IMR-90 (cell line): ENCODE results near the gene LTB4R2.

Experiments used
- CEBPB ChIP-seq: IDR thresholded peaks from 2 replicates; pipeline ENCODE4 v1.6.1; 2012; ENCODE audit warnings: low read depth, low read length, improper control_type of control experiment
- CTCF ChIP-seq: conservative IDR thresholded peaks from 2 replicates; pipeline ENCODE4 v1.5.1; 2012; ENCODE audit warnings: mild to moderate bottlenecking, low read depth, low read length, improper control_type of control experiment
- FOS ChIP-seq: fragments of 150-350 bp; IDR thresholded peaks from 2 replicates; pipeline ENCODE4 v1.6.1; 2016; ENCODE audit warnings: low read depth, low read length
- MAZ ChIP-seq: IDR thresholded peaks from 2 replicates; pipeline ENCODE4 v1.6.1; 2012; ENCODE audit warnings: low read depth, mild to moderate bottlenecking, low read length, improper control_type of control experiment, moderate library complexity, borderline replicate concordance
- POLR2A ChIP-seq: IDR thresholded peaks from 2 replicates; pipeline ENCODE4 v1.6.1; 2012; ENCODE audit warnings: mild to moderate bottlenecking, low read depth, low read length
- RAD21 ChIP-seq: IDR thresholded peaks from 2 replicates; pipeline ENCODE4 v1.6.1; 2012; ENCODE audit warnings: low read length, improper control_type of control experiment
- RFX5 ChIP-seq: IDR thresholded peaks from 2 replicates; pipeline ENCODE4 v1.8.0; 2012; ENCODE audit warnings: low read depth, mild to moderate bottlenecking, low read length, moderate library complexity
- SMC3 ChIP-seq: fragments of 150-350 bp; IDR thresholded peaks from 2 replicates; pipeline ENCODE4 v1.6.1; 2016; ENCODE audit warnings: low read depth, mild to moderate bottlenecking, antibody characterized with exemption, low read length, moderate library complexity

DNA sequence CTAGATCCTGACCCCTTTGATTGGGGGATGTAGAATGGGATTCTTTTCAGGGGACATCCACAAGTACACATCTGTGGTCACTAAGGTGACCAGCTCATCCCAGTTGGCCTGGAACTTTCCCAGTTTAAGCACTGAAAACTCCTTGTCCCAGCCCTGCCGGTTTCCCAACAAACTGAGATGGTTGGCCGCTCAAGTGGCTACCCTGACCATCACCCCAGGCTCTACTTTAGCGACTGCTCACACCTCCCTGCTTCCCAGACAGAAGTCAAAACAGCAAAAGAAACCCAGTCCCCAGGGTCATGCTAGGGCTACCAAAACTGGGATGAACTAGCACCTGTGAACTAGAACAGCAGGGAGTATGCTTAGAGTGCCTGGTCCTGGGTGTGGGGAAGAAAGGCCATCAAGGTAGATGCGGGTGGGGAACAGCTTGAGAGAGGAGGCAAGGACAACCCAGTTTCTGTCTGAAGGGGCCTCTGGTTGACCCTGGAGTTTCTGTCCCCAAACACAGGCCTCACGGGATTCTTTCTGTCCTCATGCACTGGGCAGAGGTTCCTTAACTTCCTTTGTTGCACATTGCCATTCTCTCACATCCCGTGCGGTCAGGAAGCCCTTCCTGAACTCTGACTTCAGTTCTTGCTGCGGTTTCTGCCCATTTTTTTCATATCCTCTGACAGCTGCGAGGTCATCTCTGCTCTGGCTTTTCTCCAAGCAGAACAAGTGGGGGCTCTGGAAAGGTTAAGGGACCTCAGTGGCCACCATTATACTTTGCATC lies 3.0 kb downstream of the LTB4R2 start:
- TF ChIP-seq CTCF (no peak), RFX5 (no peak), CEBPB (no peak), POLR2A (no peak), SMC3 (no peak), MAZ (no peak), RAD21 (no peak), FOS (no peak)
